ENCODE results near the gene NPHS2.

DNA sequence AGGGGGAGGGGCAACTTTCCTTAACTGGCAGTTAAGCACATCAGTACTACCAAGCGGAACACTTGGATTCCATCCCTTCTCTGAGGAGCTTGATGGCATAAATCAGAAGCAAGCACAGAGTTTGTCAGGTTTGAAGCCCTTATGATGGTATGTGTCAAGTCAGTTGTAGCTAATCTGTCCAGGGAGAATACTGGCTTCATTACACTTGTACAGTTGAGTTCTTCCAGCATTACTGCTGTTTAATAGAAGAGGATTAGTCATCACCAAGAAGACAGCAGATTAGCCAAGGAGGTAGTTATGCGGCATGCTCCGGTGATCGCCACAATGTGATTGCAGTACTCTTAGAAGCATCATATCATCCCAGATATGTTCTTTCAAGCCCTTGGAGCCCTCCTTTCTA is 13.8 kb upstream of the NPHS2 start:
- TF ChIP-seq POLR2A (IDR thresholded peaks at IDR 0.05) = no peak
- TF ChIP-seq, protein P1, sequence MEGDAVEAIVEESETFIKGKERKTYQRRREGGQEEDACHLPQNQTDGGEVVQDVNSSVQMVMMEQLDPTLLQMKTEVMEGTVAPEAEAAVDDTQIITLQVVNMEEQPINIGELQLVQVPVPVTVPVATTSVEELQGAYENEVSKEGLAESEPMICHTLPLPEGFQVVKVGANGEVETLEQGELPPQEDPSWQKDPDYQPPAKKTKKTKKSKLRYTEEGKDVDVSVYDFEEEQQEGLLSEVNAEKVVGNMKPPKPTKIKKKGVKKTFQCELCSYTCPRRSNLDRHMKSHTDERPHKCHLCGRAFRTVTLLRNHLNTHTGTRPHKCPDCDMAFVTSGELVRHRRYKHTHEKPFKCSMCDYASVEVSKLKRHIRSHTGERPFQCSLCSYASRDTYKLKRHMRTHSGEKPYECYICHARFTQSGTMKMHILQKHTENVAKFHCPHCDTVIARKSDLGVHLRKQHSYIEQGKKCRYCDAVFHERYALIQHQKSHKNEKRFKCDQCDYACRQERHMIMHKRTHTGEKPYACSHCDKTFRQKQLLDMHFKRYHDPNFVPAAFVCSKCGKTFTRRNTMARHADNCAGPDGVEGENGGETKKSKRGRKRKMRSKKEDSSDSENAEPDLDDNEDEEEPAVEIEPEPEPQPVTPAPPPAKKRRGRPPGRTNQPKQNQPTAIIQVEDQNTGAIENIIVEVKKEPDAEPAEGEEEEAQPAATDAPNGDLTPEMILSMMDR (IDR thresholded peaks at IDR 0.05) = no peak

All from testis (tissue), 2 donors.